ENCODE measurements around the gene HSPBAP1. TPM values are rescaled to one million over a fixed set of nuclear protein-coding genes. Genes with fewer than 3 reads are reported as not detected.

The HSPBAP1 gene
- total and polyA plus RNA-seq, 2 of the 13 experiments (the other 11 are each of a cell fraction or from before 2014, with no cell fraction given) = 4.2 to 5.1 TPM

- FAIRE-seq (no peak), ATAC-seq (no peak), DNase-seq (ENCODE audit: low spot score) (no peak)
- TF ChIP-seq REPIN1 (CRISPR knock-in tag; IDR thresholded peaks at IDR 0.05; ENCODE audit: borderline replicate concordance, low read depth) = no peak
- no peak for TF ChIP-seq ZNF761 (CRISPR knock-in tag; conservative IDR thresholded peaks at IDR 0.05)
- no peak for TF ChIP-seq ZNF484 (CRISPR knock-in tag; IDR thresholded peaks at IDR 0.05; ENCODE audit: borderline replicate concordance, low read depth)
- TF ChIP-seq ZNF83 (CRISPR knock-in tag; IDR thresholded peaks at IDR 0.05; ENCODE audit: borderline replicate concordance) = no peak
- no peak for TF ChIP-seq DDIT3 (CRISPR knock-in tag; IDR thresholded peaks at IDR 0.05)
- TF ChIP-seq MEIS1 (CRISPR knock-in tag; IDR thresholded peaks at IDR 0.05; ENCODE audit: borderline replicate concordance) = no peak
- TF ChIP-seq SOX6 (IDR thresholded peaks at IDR 0.05) = no peak
- no peak for TF ChIP-seq SOX6 (CRISPR knock-in tag; IDR thresholded peaks at IDR 0.05)
- no peak for TF ChIP-seq PLSCR1 (CRISPR knock-in tag; IDR thresholded peaks at IDR 0.05; ENCODE audit: borderline replicate concordance)
- no peak for TF ChIP-seq ZNF362 (CRISPR knock-in tag; IDR thresholded peaks at IDR 0.05; ENCODE audit: borderline replicate concordance)
- TF ChIP-seq NR0B2 (CRISPR knock-in tag; IDR thresholded peaks at IDR 0.05) = no peak
- TF ChIP-seq ZNF605 (CRISPR knock-in tag; IDR thresholded peaks at IDR 0.05) = no peak
- Histone ChIP-seq H4K20me1 (ENCODE audit: insufficient read depth, low read length) (no peaks in the 10 kb centered on the region), H3K27me3 (ENCODE audit: control insufficient read depth in 1 of 2, insufficient read depth in 2 of 2, low read length in 2 of 2) (no peaks in the 10 kb centered on the region), H3K4me1 (ENCODE audit: insufficient read depth, low read length) (no peaks in the 10 kb centered on the region), H3K4me3 (replicated peaks in 1 of 3; ENCODE audit: insufficient read depth in 1 of 3, low read depth in 2 of 3, low read length in 3 of 3) (no peak overlapping the region), H3K4me2 (ENCODE audit: low read depth, low read length) (no peak overlapping the region), H3K27ac (ENCODE audit: extremely low read length, insufficient read depth, low read length) (no peak overlapping the region), H3K36me3 (replicated peaks in 1 of 2; ENCODE audit: control insufficient read depth in 1 of 2, insufficient read depth in 2 of 2, low read length in 2 of 2) (0 out of 5 replicates have a peak, but pooled peaks cover 0 to 11% of the 10 kb centered on the region in 2 experiments), H3K9me3 (ENCODE audit: low read length) (no peaks in the 10 kb centered on the region), H3K79me2 (ENCODE audit: insufficient read depth, low read length) (no peaks in the 10 kb centered on the region), H3K9ac (ENCODE audit: insufficient read depth, low read depth, low read length) (no peak overlapping the region), H2AFZ (ENCODE audit: low read length) (no peak overlapping the region)
- BruUV-seq (replicated peaks) = no TSS peak
- ChIA-PET CTCF (ENCODE audit: low intra/inter-chr PET ratio, low total read pairs) (no interaction called here), POLR2A (no interaction called here)
- WGBS (ENCODE audit: low lambda C conversion rate) = 95% methylated on average over 4 of the region's 4 CpGs
- intact Hi-C loops (cut with micrococcal nuclease; ENCODE audit: unreplicated experiment) (no loop called here), in situ Hi-C loops (cut with HindIII; ENCODE audit: extremely low pct_ligation_motif_present, low pct_unique_long_range_greater_than_20kb) (no loop called here)
Measured at GRCh38 chr3:122828281-122828680, 34.6 kb upstream of the HSPBAP1 start.

All from HepG2 (cell line).